K562 (cell line): ENCODE data around the gene CXCR6. TPM values are rescaled to one million over a fixed set of nuclear protein-coding genes. Genes with fewer than 3 reads are reported as not detected.

Experiments used
- ATAC-seq: fragments of 200-7000 bp; cut with Tn5 transposase; 3 replicates; pipeline ENCODE4 v1.9.1; 2020; ENCODE audit warnings: moderate library complexity
- BruUV-seq: library from RNA; stranded (reverse); fragments of 400-500 nt; replicated peaks from 2 replicates; lab custom pipeline; 2021; lab: Mats Ljungman, UMichigan
- CTCF ChIA-PET: fragments of 300-600 bp; formaldehyde crosslinking; extraction: SDS; loops from one replicate; lab custom pipeline; 2021; ENCODE audit warnings: low intra/inter-chr PET ratio; lab: Yijun Ruan, JAX
- POLR2A ChIA-PET: fragments of 300-600, 350-650 bp; sonication (Branson Sonifier 250); formaldehyde crosslinking; extraction: SDS; loops from one replicate; lab custom pipeline; 2021; ENCODE audit warnings: antibody characterized with exemption, inconsistent platforms; lab: Yijun Ruan, JAX
- DNase-seq, 4 experiments: peaks; one replicate each; pipeline versions ENCODE4 v3.0.0 to v3.0.0-alpha.2; 2011 to 2018; ENCODE audit warnings: low spot score in 3 of 4, mixed read lengths in 3 of 4; ENCODE audit errors: extremely low read depth in 1 of 4
- FAIRE-seq: peaks from 2 replicates; lab custom pipeline; 2011; peaks lifted over from hg19 to GRCh38; lab: Jason Lieb, UNC
- H2AFZ ChIP-seq: 2 replicates; pipeline ENCODE4 v1.6.0; 2011; ENCODE audit warnings: low read depth, low read length, control low read depth, inconsistent platforms
- H3K27ac ChIP-seq: fragments of 200-600 bp; 3 replicates; pipeline ENCODE4 v1.8.0; 2011; ENCODE audit warnings: low read depth, mild to moderate bottlenecking, control low read depth, inconsistent platforms, low read length, moderate library complexity, mixed read lengths; ENCODE audit errors: extremely low read depth
- H3K27me3 ChIP-seq, 2 experiments: fragments of 300-600 bp in 1 of 2; 2 replicates in 1 of 2; 3 replicates in 1 of 2; pipeline versions ENCODE4 v1.6.0 to v1.8.0; 2011; ENCODE audit warnings: inconsistent platforms in 2 of 2, low read length in 2 of 2, mild to moderate bottlenecking in 1 of 2, mixed read lengths in 1 of 2, moderate library complexity in 1 of 2; ENCODE audit not compliant: control insufficient read depth in 2 of 2, insufficient read depth in 2 of 2
- H3K36me3 ChIP-seq: fragments of 300-600 bp; 3 replicates; pipeline ENCODE4 v1.8.0; 2011; ENCODE audit warnings: mild to moderate bottlenecking, low read length, inconsistent platforms; ENCODE audit not compliant: control insufficient read depth, insufficient read depth
- H3K4me1 ChIP-seq, 2 experiments: fragments of 200-600 bp in 1 of 2; replicated peaks in 1 of 2; 2 replicates in 1 of 2; 3 replicates in 1 of 2; pipeline versions ENCODE4 v1.5.1 to v1.8.0; 2011; ENCODE audit warnings: inconsistent platforms in 2 of 2, low read length in 2 of 2, mild to moderate bottlenecking in 1 of 2, mixed read lengths in 1 of 2, moderate library complexity in 1 of 2; ENCODE audit not compliant: control insufficient read depth in 2 of 2, insufficient read depth in 2 of 2
- H3K4me2 ChIP-seq: 2 replicates; pipeline ENCODE4 v1.6.1; 2011; ENCODE audit warnings: low read length, control low read depth, inconsistent platforms, mixed read lengths; ENCODE audit not compliant: insufficient read depth
- H3K4me3 ChIP-seq: fragments of 200-600 bp; sonication (generic), shearing (Covaris generic); 2 replicates; pipeline ENCODE4 v1.5.1; 2016; ENCODE audit warnings: control low read depth, inconsistent platforms
- H3K79me2 ChIP-seq: fragments of 200-600 bp; 3 replicates; pipeline ENCODE4 v1.8.0; 2011; ENCODE audit warnings: low read length, inconsistent platforms; ENCODE audit not compliant: control insufficient read depth, insufficient read depth
- H3K9ac ChIP-seq, 2 experiments: 2 replicates each; pipeline versions ENCODE4 v1.6.0 to v1.6.1; 2011; ENCODE audit warnings: low read depth in 2 of 2, low read length in 2 of 2, control low read depth in 1 of 2, inconsistent platforms in 1 of 2, mild to moderate bottlenecking in 1 of 2, mixed read lengths in 1 of 2; ENCODE audit not compliant: insufficient read depth in 1 of 2
- H3K9me1 ChIP-seq: one replicate; pipeline ENCODE4 v1.6.0; 2011; ENCODE audit warnings: inconsistent platforms, mild to moderate bottlenecking, low read length, moderate library complexity; ENCODE audit not compliant: control insufficient read depth, insufficient read depth
- H3K9me3 ChIP-seq: replicated peaks from 2 replicates; pipeline ENCODE4 v1.5.1; 2011; ENCODE audit warnings: low read depth, low read length, inconsistent platforms; ENCODE audit not compliant: control insufficient read depth, insufficient read depth
- H4K20me1 ChIP-seq: replicated peaks from 2 replicates; pipeline ENCODE4 v1.6.1; 2011; ENCODE audit warnings: low read length, inconsistent platforms, mixed read lengths; ENCODE audit not compliant: control insufficient read depth, insufficient read depth
- BRD4 ChIP-seq: fragments of 200-600 bp; sonication (generic); IDR thresholded peaks from 2 replicates; pipeline ENCODE4 v1.6.1; 2017; ENCODE audit warnings: inconsistent platforms
- NCOA6 ChIP-seq: fragments of 450-650 bp; IDR thresholded peaks from 2 replicates; pipeline ENCODE4 v1.6.1; 2017; ENCODE audit warnings: mild to moderate bottlenecking
- NEUROD1 ChIP-seq: fragments of 150-350 bp; IDR thresholded peaks from 2 replicates; pipeline ENCODE4 v1.6.1; 2014; ENCODE audit warnings: borderline replicate concordance, low read length, low read depth; ENCODE audit not compliant: partially characterized antibody
- RERE ChIP-seq: sonication (generic); formaldehyde crosslinking; IDR thresholded peaks from 2 replicates; pipeline ENCODE4 v1.8.0; 2023; ENCODE audit warnings: missing genetic modification reagents, mild to moderate bottlenecking, borderline replicate concordance
- SMAD2 ChIP-seq: fragments of 150-350 bp; IDR thresholded peaks from 2 replicates; pipeline ENCODE4 v1.6.1; 2014; ENCODE audit warnings: low read depth, mild to moderate bottlenecking, low read length
- TARDBP ChIP-seq: fragments of 450-650 bp; IDR thresholded peaks from 2 replicates; pipeline ENCODE4 v1.6.1; 2016
- ZNF592 ChIP-seq: fragments of 450-650 bp; IDR thresholded peaks from 2 replicates; pipeline ENCODE4 v1.6.1; 2017; ENCODE audit warnings: antibody characterized with exemption, mild to moderate bottlenecking
- WGBS: fragments of 100-300 bp; shearing (Covaris generic); methylation state at CpG from one replicate; pipeline ENCODE4 v1.1.6; 2016; ENCODE audit warnings: low coverage, mixed read lengths; ENCODE audit not compliant: insufficient coverage; ENCODE audit errors: missing lambda C conversion rate; 5-methylcytosine and 5-hydroxymethylcytosine counted together
- in situ Hi-C: fragments of 300-500 bp; cut with MboI; formaldehyde crosslinking; loops from 4 replicates; pipeline ENCODE4 v1.15.0; 2018; ENCODE audit warnings: inconsistent platforms, mixed read lengths
- intact Hi-C: fragments of 100-400 bp; cut with micrococcal nuclease; formaldehyde crosslinking; loops from 2 replicates; pipeline ENCODE4 v1.14.2; 2022
- polyA plus RNA-seq, 8 experiments: library from polyadenylated mRNA; depleted of rRNA in 4 of 8; stranded (reverse) in 5 of 8; unstranded in 3 of 8; fragments of >200 nt; fragmentation: Nextera tagmentation in 2 of 8; fragmentation: Illumina TruSeq in 1 of 8; extraction: Ambion mirVana in 2 of 8; extraction: Trizol in 1 of 8; gene quantifications; 2 replicates each; pipeline versions ENCODE4 v1.2.1 to v1.2.3, GENCODE V29; 2011 to 2014; ENCODE audit warnings: inconsistent platforms in 1 of 8, missing spikeins in 1 of 8
- total RNA-seq, 7 experiments: library from RNA; depleted of rRNA in 6 of 7; stranded (reverse); fragments of >200 nt in 6 of 7; fragmentation: Illumina TruSeq in 2 of 7; extraction: Trizol in 2 of 7; gene quantifications; 2 replicates each; pipeline versions ENCODE4 v1.2.1 to v1.2.3, GENCODE V29; 2011 to 2021; ENCODE audit warnings: low replicate concordance in 1 of 7

The CXCR6 gene
- total and polyA plus RNA-seq, 9 of the 15 experiments (the other 6 are each of a cell fraction or from before 2014, with no cell fraction given) = 0.28 TPM; not detected in 8

DNA sequence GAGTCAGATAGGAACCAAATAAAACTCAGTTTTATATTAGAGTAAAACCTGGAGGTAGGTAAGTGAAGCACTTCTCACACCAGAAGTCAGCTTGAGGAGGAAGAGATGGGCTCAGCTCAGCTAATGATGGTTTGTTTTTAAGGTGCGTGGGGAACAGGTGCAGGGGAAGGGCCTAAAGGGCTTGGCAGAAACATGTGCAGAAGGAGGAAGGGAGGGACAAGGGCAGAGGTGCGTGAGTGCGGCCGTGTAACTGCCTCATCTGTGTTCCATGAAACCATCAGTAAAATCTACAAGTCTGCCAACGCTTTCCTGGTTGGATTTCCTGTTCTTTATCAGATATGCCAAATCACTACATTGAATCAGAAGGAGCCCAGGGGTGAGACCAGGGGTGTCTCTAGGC lies 32.4 kb downstream of the CXCR6 start:
- ATAC-seq = no peak
- Histone ChIP-seq H3K9me3 (no peaks in the 10 kb centered on the region), H4K20me1 (no peaks in the 10 kb centered on the region), H3K79me2 (no peaks in the 10 kb centered on the region), H3K27me3 (no peaks in the 10 kb centered on the region), H3K4me1 (no peaks in the 10 kb centered on the region; a peak in 1 of 5 replicates), H3K9ac (no peak overlapping the region), H2AFZ (no peak overlapping the region), H3K9me1 (no peaks in the 10 kb centered on the region), H3K27ac (no peak overlapping the region), H3K4me3 (no peak overlapping the region), H3K4me2 (no peak overlapping the region), H3K36me3 (peaks cover 91% of the 10 kb centered on the region)
- FAIRE-seq = no peak
- POLR2A ChIA-PET = interaction anchor here (0.8 to 1.2 kb wide), 4 partner anchors 9 to 43 kb away, joined by 3 to 7 read pairs (median 3); no protein-coding TSS in a partner anchor
- intact Hi-C loops (no loop called here), in situ Hi-C loops (no loop called here)
- no TSS peak for BruUV-seq
- 83% methylated on average over 5 of the region's 5 CpGs for WGBS
- CTCF ChIA-PET = no interaction called here
- DNase-seq = no peak
- TF ChIP-seq BRD4 (no peak), NEUROD1 (no peak), ZNF592 (no peak), TARDBP (no peak), NCOA6 (no peak), SMAD2 (no peak), RERE (CRISPR knock-in tag) (no peak)
